ENCODE measurements around the gene IL12RB1. TPM values are rescaled to one million over a fixed set of nuclear protein-coding genes. Genes with fewer than 3 reads are reported as not detected.

IL12RB1 gene
- total and polyA plus RNA-seq, 2 donors (not counting 3 experiments of a cell fraction or from before 2014, with no cell fraction given), result not detected

DNA sequence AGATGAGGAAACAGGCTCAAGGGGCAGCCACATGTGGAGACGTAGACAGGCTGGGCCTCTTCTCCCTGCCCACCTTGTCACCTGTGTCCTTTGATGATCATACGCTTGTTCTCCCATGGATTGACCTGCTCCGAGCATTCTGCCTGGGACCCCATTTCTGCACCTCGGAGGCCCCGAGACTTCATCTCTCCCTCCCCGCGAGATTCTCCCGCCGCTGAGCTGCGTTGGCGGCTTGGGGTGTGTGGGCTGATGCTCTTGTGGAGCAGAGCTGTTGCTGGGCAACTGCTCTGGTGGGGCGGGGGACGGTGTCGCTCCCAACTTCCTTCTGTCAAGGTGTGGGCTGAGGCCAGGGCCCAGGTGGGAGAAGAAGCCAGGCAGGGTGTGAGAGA lies 33.0 kb upstream of the IL12RB1 start:
- CTCF ChIA-PET, result no interaction called here
- DNase-seq (ENCODE audit: low read depth, low spot score) (no peak), FAIRE-seq (no peak)
- Histone ChIP-seq H3K36me3 (ENCODE audit: control insufficient read depth in 2 of 2, extremely low read depth in 1 of 2, insufficient read depth in 2 of 2, low read length in 2 of 2) (no peaks in the 10 kb centered on the region), H3K9ac (replicated peaks; ENCODE audit: extremely low read depth, insufficient read depth, low read length) (no peak overlapping the region), H4K20me1 (replicated peaks; ENCODE audit: control insufficient read depth, extremely low read depth, insufficient read depth, low read length) (no peaks in the 10 kb centered on the region), H3K27ac (ENCODE audit: insufficient read depth, low read depth, low read length) (no peak overlapping the region), H3K9me3 (replicated peaks; ENCODE audit: control insufficient read depth, insufficient read depth, low read length) (no peaks in the 10 kb centered on the region), H3K79me2 (ENCODE audit: control insufficient read depth, insufficient read depth, low read length) (no peaks in the 10 kb centered on the region), H3K4me2 (ENCODE audit: insufficient read depth, low read length) (no peak overlapping the region), H3K4me1 (ENCODE audit: control insufficient read depth, extremely low read depth, insufficient read depth, low read length) (peaks cover 10% of the 10 kb centered on the region), H3K4me3 (replicated peaks in 1 of 3; ENCODE audit: insufficient read depth in 1 of 3, low read depth in 1 of 3, low read length in 3 of 3) (no peak overlapping the region), H3K9me1 (replicated peaks; ENCODE audit: control insufficient read depth, extremely low read depth, insufficient read depth, low read length) (no peaks in the 10 kb centered on the region), H2AFZ (ENCODE audit: low read depth, low read length) (no peak overlapping the region), H3K27me3 (ENCODE audit: control insufficient read depth in 2 of 2, insufficient read depth in 2 of 2, low read length in 2 of 2) (no peaks in the 10 kb centered on the region)
- dilution Hi-C loops (cut with MboI; ENCODE audit: extremely low pct_ligation_motif_present, low sequenced_read_pairs), result no loop called here
- POLR2A ChIA-PET, result no interaction called here
- intact Hi-C loops (cut with micrococcal nuclease), result loop anchor here (2.0 to 10.0 kb wide), 2 partner anchors 119 to 205 kb away; partner anchors contain the start of gene LSM4
- no peak for TF ChIP-seq GATA2 (IDR thresholded peaks at IDR 0.05; ENCODE audit: insufficient read depth, insufficient read length, low read depth, low read length)
- no TSS peak for BruUV-seq (replicated peaks)

DNA sequence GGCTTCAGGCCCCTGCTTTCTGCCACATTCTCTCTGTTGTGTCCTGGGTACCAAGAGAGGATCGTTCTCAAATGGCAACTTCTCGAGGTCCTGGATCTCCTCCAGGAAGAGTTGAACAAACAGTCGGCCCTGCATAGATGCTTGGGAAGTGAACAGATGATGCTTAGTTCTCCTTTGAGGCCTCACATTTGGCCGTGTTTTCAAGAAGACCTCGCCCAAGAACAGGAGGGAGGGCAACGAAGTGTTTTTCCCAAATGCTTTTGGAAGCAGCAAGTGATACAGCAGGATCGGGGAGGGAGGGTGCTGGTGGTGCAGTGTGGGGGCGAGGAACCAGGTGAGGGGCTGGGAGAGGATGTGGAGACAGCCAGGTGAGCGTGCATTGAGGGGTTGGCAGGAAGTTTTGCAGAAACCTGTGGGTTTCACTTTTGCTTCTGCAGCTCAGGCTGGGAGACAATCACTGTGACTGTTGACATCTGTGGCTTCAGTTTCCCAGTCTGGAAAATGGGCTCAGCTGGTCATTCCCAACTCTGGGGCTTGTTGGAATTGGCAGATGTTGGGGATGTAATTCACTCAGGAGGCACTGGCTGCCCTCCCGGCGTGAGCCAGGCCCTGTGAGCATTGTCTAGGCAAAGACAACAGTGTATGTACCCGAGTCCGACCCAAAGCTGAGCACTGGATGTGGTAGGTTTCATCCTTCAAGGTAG lies 32.4 kb upstream of the IL12RB1 start:
- Histone ChIP-seq H3K36me3 (ENCODE audit: control insufficient read depth in 2 of 2, extremely low read depth in 1 of 2, insufficient read depth in 2 of 2, low read length in 2 of 2) (no peaks in the 10 kb centered on the region), H3K27me3 (ENCODE audit: control insufficient read depth in 2 of 2, insufficient read depth in 2 of 2, low read length in 2 of 2) (no peaks in the 10 kb centered on the region), H2AFZ (ENCODE audit: low read depth, low read length) (no peak overlapping the region), H3K4me1 (ENCODE audit: control insufficient read depth, extremely low read depth, insufficient read depth, low read length) (peaks cover 10% of the 10 kb centered on the region), H3K9me3 (replicated peaks; ENCODE audit: control insufficient read depth, insufficient read depth, low read length) (no peaks in the 10 kb centered on the region), H3K4me2 (ENCODE audit: insufficient read depth, low read length) (no peak overlapping the region), H3K9ac (replicated peaks; ENCODE audit: extremely low read depth, insufficient read depth, low read length) (no peak overlapping the region), H3K4me3 (replicated peaks in 1 of 3; ENCODE audit: insufficient read depth in 1 of 3, low read depth in 1 of 3, low read length in 3 of 3) (no peak overlapping the region), H3K9me1 (replicated peaks; ENCODE audit: control insufficient read depth, extremely low read depth, insufficient read depth, low read length) (no peaks in the 10 kb centered on the region), H4K20me1 (replicated peaks; ENCODE audit: control insufficient read depth, extremely low read depth, insufficient read depth, low read length) (no peaks in the 10 kb centered on the region), H3K79me2 (ENCODE audit: control insufficient read depth, insufficient read depth, low read length) (no peaks in the 10 kb centered on the region), H3K27ac (ENCODE audit: insufficient read depth, low read depth, low read length) (no peak overlapping the region)
- DNase-seq (ENCODE audit: low read depth, low spot score) (no peak), FAIRE-seq (peak; percentile 33)
- TF ChIP-seq, protein P1, sequence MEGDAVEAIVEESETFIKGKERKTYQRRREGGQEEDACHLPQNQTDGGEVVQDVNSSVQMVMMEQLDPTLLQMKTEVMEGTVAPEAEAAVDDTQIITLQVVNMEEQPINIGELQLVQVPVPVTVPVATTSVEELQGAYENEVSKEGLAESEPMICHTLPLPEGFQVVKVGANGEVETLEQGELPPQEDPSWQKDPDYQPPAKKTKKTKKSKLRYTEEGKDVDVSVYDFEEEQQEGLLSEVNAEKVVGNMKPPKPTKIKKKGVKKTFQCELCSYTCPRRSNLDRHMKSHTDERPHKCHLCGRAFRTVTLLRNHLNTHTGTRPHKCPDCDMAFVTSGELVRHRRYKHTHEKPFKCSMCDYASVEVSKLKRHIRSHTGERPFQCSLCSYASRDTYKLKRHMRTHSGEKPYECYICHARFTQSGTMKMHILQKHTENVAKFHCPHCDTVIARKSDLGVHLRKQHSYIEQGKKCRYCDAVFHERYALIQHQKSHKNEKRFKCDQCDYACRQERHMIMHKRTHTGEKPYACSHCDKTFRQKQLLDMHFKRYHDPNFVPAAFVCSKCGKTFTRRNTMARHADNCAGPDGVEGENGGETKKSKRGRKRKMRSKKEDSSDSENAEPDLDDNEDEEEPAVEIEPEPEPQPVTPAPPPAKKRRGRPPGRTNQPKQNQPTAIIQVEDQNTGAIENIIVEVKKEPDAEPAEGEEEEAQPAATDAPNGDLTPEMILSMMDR (IDR thresholded peaks at IDR 0.05; ENCODE audit: extremely low read depth in 1 of 2, insufficient read depth in 1 of 2, low read depth in 1 of 2, low read length in 2 of 2), result no peak
- no peak for TF ChIP-seq POLR2A (IDR thresholded peaks at IDR 0.05; ENCODE audit: low read depth, low read length)
- TF ChIP-seq, protein P2, sequence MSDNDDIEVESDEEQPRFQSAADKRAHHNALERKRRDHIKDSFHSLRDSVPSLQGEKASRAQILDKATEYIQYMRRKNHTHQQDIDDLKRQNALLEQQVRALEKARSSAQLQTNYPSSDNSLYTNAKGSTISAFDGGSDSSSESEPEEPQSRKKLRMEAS (IDR thresholded peaks at IDR 0.05; ENCODE audit: insufficient read depth, insufficient read length), result no peak
- no peak for TF ChIP-seq POLR2AphosphoS5 (IDR thresholded peaks at IDR 0.05; ENCODE audit: insufficient read depth, low read depth, low read length)
- TF ChIP-seq MYC (IDR thresholded peaks at IDR 0.05; ENCODE audit: low read depth, low read length), result no peak
- TF ChIP-seq EZH2 (IDR thresholded peaks at IDR 0.05; ENCODE audit: borderline replicate concordance, low read depth, low read length, severe bottlenecking), result no peak
- no peak for TF ChIP-seq JUN (IDR thresholded peaks at IDR 0.05; ENCODE audit: borderline replicate concordance, insufficient read depth, insufficient read length, low read depth)
- no peak for TF ChIP-seq FOS (IDR thresholded peaks at IDR 0.05; ENCODE audit: borderline replicate concordance, insufficient read depth, low read length)
- no peak for TF ChIP-seq GATA2 (IDR thresholded peaks at IDR 0.05; ENCODE audit: insufficient read depth, insufficient read length, low read depth, low read length)
- dilution Hi-C loops (cut with MboI; ENCODE audit: extremely low pct_ligation_motif_present, low sequenced_read_pairs) (no loop called here), intact Hi-C loops (cut with micrococcal nuclease) (loop anchor here (2.0 to 10.0 kb wide), 2 partner anchors 118 to 206 kb away; partner anchors contain the start of gene LSM4)
- no TSS peak for BruUV-seq (replicated peaks)
- CTCF ChIA-PET, result interaction anchor here (2.4 kb wide), 1 partner anchor 33 kb away, joined by 9 read pairs; the partner anchor contains the start of gene PIK3R2
- POLR2A ChIA-PET, result no interaction called here

All from endothelial cell of umbilical vein (primary cell).